Measurements from ENCODE around the gene SLC2A4RG.

Gene SLC2A4RG

DNA sequence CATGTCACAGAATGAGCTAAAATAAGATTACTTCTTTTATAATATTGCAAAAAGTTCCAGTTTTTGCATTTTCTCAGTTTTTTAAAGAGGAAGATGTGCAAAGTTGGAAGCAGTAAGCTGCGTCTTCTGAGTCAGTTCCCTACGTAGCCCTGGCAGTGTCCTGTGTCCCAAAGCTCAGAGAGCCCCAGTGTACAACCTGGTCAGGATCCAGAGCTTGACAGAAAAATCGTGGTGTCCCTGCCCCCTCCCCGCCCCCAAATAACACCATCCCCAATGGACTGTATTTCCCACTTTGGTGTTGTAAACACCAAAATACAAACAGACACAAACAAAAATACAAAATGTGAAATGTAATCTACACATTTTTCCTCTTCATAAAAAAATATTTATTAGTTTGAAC lies 4.6 kb downstream of the SLC2A4RG start:
- ChIA-PET CTCF (no interaction called here), POLR2A (ENCODE audit: low non-redundant PET) (no interaction called here)
- no peak for DNase-seq (ENCODE audit: low spot score)
- H3K27ac ChIP-seq, result peak overlapping the region; percentile 56
- TF ChIP-seq, protein P1, sequence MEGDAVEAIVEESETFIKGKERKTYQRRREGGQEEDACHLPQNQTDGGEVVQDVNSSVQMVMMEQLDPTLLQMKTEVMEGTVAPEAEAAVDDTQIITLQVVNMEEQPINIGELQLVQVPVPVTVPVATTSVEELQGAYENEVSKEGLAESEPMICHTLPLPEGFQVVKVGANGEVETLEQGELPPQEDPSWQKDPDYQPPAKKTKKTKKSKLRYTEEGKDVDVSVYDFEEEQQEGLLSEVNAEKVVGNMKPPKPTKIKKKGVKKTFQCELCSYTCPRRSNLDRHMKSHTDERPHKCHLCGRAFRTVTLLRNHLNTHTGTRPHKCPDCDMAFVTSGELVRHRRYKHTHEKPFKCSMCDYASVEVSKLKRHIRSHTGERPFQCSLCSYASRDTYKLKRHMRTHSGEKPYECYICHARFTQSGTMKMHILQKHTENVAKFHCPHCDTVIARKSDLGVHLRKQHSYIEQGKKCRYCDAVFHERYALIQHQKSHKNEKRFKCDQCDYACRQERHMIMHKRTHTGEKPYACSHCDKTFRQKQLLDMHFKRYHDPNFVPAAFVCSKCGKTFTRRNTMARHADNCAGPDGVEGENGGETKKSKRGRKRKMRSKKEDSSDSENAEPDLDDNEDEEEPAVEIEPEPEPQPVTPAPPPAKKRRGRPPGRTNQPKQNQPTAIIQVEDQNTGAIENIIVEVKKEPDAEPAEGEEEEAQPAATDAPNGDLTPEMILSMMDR (conservative IDR thresholded peaks at IDR 0.05; ENCODE audit: low read depth), result no peak

DNA sequence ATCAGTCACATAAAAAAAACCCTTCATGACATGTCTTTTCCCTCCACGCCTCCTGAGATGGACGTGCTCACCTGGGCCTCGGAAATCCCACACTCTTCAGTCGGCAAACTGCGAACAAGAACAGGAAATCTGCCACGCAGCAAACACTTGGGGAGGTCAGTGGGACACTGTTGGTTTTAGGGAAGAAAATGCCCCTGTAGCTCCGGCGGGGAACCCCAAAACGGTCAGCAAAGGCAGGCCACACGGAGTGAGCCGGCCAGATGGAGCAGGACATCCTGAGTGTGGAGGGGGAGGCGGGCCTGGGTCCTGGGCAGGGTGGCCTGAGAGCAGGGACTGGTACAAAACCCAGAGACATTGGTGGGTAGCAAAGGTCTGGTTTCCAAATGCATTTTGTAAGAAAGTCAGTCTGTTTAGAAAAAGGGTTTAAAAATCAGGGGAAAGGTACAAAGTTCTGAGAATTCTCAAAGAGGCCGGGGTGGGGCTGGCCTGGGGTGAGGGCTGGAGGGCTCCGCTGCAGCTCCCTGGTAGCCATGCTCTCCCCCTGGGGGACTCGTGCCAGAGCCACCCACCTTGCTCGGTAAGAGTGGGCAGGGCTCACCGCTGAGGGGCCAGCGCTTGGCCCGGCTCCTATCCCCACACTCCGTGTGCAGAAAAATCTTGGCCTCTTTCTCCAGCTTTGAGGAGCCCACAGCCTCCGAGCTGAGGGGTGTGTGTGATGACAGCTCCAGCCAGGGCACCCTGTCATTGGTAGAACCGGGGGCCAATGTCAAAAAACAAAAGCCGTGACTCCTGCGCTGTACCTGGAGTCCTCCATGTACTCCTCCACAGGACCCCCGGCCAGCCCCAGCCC lies 5.2 kb downstream of the SLC2A4RG start:
- no peak for DNase-seq (ENCODE audit: low spot score)
- TF ChIP-seq, protein P1 (conservative IDR thresholded peaks at IDR 0.05; ENCODE audit: low read depth), result no peak
- H3K27ac ChIP-seq, result peak overlapping the region; percentile 56
- POLR2A ChIA-PET (ENCODE audit: low non-redundant PET), result no interaction called here
- CTCF ChIA-PET, result interaction anchor here (0.6 to 1.1 kb wide), 2 partner anchors 38 to 72 kb away, joined by 3 to 4 read pairs; no protein-coding TSS in a partner anchor

DNA sequence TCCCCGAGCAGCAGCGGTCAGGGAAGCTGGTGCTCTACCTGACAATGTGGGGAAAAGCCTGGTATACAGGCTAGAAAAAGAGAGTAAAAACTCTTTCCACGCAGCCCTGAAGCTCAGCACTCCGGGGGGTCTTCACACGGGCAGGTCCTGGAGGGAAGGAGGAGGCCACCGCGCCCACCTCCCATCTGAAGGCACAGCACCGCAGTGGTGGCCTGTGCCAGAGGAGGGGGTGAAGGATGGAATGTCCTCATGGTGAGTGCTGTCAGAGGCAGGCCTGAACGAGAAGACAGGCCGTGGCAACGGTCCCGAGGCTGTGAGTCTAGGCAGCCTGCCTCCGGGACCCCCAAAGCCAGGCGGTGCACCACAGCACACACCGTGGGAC lies 5.8 kb downstream of the SLC2A4RG start:
- CTCF ChIA-PET, result interaction anchor here (1.1 kb wide), 1 partner anchor 39 kb away, joined by 3 read pairs; no protein-coding TSS in a partner anchor
- DNase-seq (ENCODE audit: low spot score), result no peak
- TF ChIP-seq, protein P1 (conservative IDR thresholded peaks at IDR 0.05; ENCODE audit: low read depth), result no peak
- POLR2A ChIA-PET (ENCODE audit: low non-redundant PET), result no interaction called here
- H3K27ac ChIP-seq, result peak overlapping the region; percentile 56

DNA sequence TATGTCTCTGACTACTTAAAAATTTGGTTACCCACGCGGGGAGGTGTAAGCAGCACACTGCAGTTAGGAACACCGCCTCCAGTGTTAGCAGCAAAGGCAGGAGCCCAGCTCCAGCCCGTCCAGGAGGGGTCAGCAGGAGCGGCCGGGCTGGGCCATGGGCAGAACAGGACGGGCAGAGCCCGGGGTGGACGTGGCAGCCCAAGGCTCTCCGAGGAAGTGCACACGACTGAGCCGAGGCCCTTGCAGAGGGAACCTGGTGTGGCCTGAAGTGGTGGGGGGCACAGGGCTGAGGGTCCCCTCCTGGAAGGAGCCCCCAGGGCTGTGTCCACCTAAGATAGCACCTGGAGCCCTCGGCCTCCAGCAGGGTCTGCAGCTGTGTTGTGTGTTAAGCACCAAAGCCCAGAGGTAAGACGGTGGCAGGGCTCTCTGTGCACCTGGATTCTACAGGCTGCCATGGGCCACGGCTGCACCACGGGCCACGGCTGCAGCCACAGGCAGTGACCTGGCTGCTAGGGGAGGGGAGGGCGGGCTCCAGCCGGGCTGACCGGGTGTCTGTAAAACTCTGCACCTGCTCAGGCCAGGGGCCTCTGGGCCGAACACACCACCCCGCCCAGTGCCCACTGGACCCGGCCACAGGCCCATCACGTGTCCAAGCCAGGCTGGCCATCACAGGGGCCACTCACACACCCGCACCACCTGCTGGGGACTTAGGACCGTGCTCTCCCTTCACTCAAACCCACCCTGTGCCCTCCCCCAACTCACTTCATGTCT lies 6.6 kb downstream of the SLC2A4RG start:
- H3K27ac ChIP-seq, result peak overlapping the region; percentile 56
- no peak for DNase-seq (ENCODE audit: low spot score)
- ChIA-PET POLR2A (ENCODE audit: low non-redundant PET) (no interaction called here), CTCF (interaction anchor here (0.7 to 1.2 kb wide), 3 partner anchors 29 to 50 kb away, joined by 3 to 4 read pairs (median 3); no protein-coding TSS in a partner anchor)
- TF ChIP-seq, protein P1 (conservative IDR thresholded peaks at IDR 0.05; ENCODE audit: low read depth), result no peak

DNA sequence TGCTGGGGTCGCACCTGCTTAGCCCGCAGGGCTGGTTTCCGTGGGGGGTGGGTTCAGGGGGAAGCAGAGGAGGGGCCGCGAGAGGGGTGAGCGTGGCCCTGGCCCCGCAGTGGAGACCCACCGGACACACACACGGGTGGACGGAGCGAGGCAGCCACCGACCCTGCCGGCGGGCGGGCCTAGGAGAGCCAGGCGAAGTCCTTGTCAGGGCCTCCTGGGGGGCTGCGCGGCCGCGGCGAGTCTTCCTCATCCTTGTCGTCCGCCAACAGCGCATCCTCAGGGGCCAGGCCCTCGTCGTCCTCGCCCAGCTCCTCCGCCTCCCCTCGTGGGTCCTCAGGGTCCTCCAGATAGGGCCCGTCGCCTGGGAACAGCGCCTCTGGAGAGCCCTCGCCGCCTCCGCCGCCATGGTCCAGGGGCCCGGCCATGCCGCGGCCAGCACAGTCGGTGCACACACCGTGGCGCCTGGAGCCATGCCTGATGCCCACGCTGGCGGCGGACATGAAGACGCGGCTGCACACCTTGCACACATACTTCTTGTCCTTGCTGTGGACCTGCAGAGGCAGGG lies 7.3 kb downstream of the SLC2A4RG start:
- CTCF ChIA-PET, result interaction anchor here (0.5 to 1.2 kb wide), 4 partner anchors 29 to 49 kb away, joined by 3 to 4 read pairs (median 4); no protein-coding TSS in a partner anchor
- DNase-seq (ENCODE audit: low spot score), result no peak
- TF ChIP-seq, protein P1 (conservative IDR thresholded peaks at IDR 0.05; ENCODE audit: low read depth), result no peak
- POLR2A ChIA-PET (ENCODE audit: low non-redundant PET), result no interaction called here
- no peak overlapping the region for H3K27ac ChIP-seq

DNA sequence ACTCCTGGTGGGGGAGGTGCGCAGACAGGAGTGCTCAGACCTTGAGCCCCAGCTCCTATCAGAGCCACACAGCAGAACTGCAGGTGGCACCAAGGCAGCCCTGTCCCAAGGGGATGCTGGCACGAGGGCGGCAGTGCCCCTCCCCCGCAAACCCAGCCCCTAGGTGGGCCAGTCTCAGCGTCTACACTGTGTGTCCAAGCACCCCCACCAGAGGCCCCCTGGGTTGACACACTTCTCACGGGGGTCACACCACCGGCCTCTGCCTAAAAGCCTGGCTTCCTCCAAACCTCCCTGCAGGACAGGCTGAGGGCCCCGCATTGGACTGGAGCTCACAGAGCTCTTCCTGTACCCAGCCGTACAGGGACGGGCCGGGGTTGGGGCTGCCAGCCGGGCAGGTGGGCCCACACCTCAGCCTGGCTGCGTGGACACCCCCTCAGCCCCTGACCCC lies 8.1 kb downstream of the SLC2A4RG start:
- DNase-seq (ENCODE audit: low spot score), result no peak
- TF ChIP-seq, protein P1 (conservative IDR thresholded peaks at IDR 0.05; ENCODE audit: low read depth), result no peak
- ChIA-PET POLR2A (ENCODE audit: low non-redundant PET) (no interaction called here), CTCF (interaction anchor here (0.5 to 1.2 kb wide), 3 partner anchors 28 to 48 kb away, joined by 3 to 4 read pairs (median 3); no protein-coding TSS in a partner anchor)
- 0 out of 2 replicates have a peak overlapping the region, but pooled peaks have one; percentile 7 for H3K27ac ChIP-seq

Data from RWPE1 (cell line).